ENCODE data around the gene TJP1.

Gene TJP1

GRCh38 chr15:29822100-29822683 lies at the start of gene TJP1:
TSS of gene TJP1 (minus strand) at chr15:29822468. CDS start at chr15:29822028, 440 bp downstream.
- TF ChIP-seq, protein P1, sequence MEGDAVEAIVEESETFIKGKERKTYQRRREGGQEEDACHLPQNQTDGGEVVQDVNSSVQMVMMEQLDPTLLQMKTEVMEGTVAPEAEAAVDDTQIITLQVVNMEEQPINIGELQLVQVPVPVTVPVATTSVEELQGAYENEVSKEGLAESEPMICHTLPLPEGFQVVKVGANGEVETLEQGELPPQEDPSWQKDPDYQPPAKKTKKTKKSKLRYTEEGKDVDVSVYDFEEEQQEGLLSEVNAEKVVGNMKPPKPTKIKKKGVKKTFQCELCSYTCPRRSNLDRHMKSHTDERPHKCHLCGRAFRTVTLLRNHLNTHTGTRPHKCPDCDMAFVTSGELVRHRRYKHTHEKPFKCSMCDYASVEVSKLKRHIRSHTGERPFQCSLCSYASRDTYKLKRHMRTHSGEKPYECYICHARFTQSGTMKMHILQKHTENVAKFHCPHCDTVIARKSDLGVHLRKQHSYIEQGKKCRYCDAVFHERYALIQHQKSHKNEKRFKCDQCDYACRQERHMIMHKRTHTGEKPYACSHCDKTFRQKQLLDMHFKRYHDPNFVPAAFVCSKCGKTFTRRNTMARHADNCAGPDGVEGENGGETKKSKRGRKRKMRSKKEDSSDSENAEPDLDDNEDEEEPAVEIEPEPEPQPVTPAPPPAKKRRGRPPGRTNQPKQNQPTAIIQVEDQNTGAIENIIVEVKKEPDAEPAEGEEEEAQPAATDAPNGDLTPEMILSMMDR (IDR thresholded peaks at IDR 0.05; ENCODE audit: extremely low read depth, missing control alignments) = no peak
- DNase-seq (ENCODE audit: low spot score) = peak; percentile 26

- TF ChIP-seq, protein P1 (IDR thresholded peaks at IDR 0.05; ENCODE audit: extremely low read depth, missing control alignments) = no peak
- DNase-seq (ENCODE audit: low spot score) = no peak
These were observed 49.1 kb upstream of the TJP1 start for GRCh38 chr15:29871401-29871800.

DNA sequence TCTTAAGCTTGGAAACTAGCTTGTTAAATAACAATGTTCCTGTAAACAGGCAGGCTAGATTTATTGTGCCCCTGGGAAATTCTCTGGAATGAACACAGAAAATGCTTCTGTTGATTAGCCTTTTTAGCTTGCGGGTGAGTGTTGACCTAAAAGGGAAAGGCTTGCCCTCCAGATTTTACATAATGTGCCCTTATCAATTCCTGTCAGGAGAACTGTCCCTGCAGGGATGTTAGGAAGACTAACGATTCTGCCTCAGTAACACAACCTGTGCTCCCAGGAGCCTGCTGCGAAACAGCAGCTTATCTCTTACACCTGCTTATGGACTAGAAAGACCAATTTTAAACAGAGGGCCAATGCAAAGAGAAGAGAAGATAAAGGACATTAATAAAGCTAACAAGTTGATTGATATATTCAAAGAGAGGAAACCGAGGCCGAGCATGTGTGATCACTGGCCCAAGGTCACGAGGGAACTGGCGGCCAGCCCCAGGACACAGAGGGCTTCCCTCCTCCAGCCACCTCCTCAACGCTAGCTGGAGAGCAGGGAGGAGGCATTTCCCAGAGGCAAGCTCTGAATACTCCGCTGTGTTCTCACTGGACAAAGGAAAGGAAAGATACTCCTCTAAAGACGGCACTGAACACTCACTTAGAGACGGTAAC lies 48.4 kb upstream of the TJP1 start:
- TF ChIP-seq, protein P1 (IDR thresholded peaks at IDR 0.05; ENCODE audit: extremely low read depth, missing control alignments) = no peak
- DNase-seq (ENCODE audit: low spot score) = no peak

GRCh38 chr15:29867241-29868000 lies 45.2 kb upstream of the TJP1 start:
- DNase-seq (ENCODE audit: low spot score) = no peak
- TF ChIP-seq, protein P1 (IDR thresholded peaks at IDR 0.05; ENCODE audit: extremely low read depth, missing control alignments) = no peak

DNA sequence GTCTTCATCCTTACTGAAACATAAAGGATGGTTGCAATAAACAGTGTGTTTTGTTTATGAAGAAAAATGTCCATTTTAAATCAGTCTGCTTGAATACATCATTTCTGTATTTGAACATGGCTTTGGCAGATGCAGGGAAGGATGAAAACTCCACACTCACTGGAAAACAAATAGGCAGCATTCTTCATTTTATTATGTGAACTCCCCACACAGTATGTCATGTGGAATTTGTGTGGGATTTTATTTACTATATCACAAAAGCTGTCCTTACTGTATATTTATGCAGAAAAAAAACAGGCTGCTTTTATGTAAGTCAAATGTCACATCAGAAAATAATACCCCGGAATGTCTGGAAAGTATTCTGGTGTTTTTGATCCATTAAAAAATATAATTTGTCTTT lies 44.1 kb upstream of the TJP1 start:
- no peak for DNase-seq (ENCODE audit: low spot score)
- TF ChIP-seq, protein P1 (IDR thresholded peaks at IDR 0.05; ENCODE audit: extremely low read depth, missing control alignments) = no peak

GRCh38 chr15:29864501-29864900 lies 42.2 kb upstream of the TJP1 start:
- DNase-seq (ENCODE audit: low spot score) = no peak
- TF ChIP-seq, protein P1 (IDR thresholded peaks at IDR 0.05; ENCODE audit: extremely low read depth, missing control alignments) = no peak

GRCh38 chr15:29863438-29863837 lies 41.2 kb upstream of the TJP1 start:
- DNase-seq (ENCODE audit: low spot score) = no peak
- TF ChIP-seq, protein P1 (IDR thresholded peaks at IDR 0.05; ENCODE audit: extremely low read depth, missing control alignments) = no peak

Data from GM20000 (cell line).